ENCODE measurements around the gene LIPC. TPM values are rescaled to one million over a fixed set of nuclear protein-coding genes. Genes with fewer than 3 reads are reported as not detected.

Gene LIPC
- total RNA-seq, 2 donors from 2014 or later: not detected

GRCh38 chr15:58448906-58449305 lies 17.1 kb downstream of the LIPC start:
- Histone ChIP-seq H3K27ac (no peak overlapping the region), H3K4me1 (ENCODE audit: control insufficient read depth in 1 of 2, low read depth in 2 of 2) (peaks cover 8 to 18% of the 10 kb centered on the region in 2 donors), H3K36me3 (no peaks in the 10 kb centered on the region), H3K27me3 (replicated peaks; ENCODE audit: insufficient read depth) (no peaks in the 10 kb centered on the region), H3K4me3 (no peak overlapping the region), H3K9me3 (no peaks in the 10 kb centered on the region)
- ATAC-seq (ENCODE audit: insufficient number of reproducible peaks, low FRiP score, low read depth): no peak
- no peak for TF ChIP-seq CTCF (IDR thresholded peaks at IDR 0.05)
- DNase-seq (ENCODE audit: low spot score): no peak

- Histone ChIP-seq H3K9me3 (no peaks in the 10 kb centered on the region), H3K36me3 (no peaks in the 10 kb centered on the region), H3K27ac (no peak overlapping the region), H3K4me3 (no peak overlapping the region), H3K27me3 (replicated peaks; ENCODE audit: insufficient read depth) (no peaks in the 10 kb centered on the region), H3K4me1 (ENCODE audit: control insufficient read depth in 1 of 2, low read depth in 2 of 2) (peaks cover 8 to 15% of the 10 kb centered on the region in 2 donors)
- TF ChIP-seq CTCF (IDR thresholded peaks at IDR 0.05): no peak
- ATAC-seq (ENCODE audit: insufficient number of reproducible peaks, low FRiP score, low read depth): no peak
- no peak for DNase-seq (ENCODE audit: low spot score)
Observed at GRCh38 chr15:58451826-58452225, 20.0 kb downstream of the LIPC start.

DNA sequence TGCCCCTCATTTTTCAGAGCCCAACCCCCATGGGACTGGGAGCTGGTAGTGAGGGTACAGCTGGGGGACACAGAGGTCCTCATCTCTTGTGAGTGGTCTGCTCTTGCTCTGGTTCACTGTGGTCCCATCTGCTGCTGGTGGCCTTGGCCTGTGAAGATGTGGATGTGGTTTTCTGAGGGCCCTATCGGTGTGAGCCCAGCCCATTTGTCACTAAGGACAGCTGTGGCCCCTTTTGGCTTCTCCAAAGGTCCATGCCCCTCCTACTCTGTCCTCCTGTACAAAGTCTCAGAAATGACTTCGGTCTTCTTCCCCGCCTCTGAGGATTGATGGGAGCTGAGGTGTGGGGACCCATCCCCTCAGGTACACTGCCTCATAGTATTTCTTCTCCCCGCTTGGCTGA lies 21.0 kb downstream of the LIPC start:
- ATAC-seq (ENCODE audit: insufficient number of reproducible peaks, low FRiP score, low read depth) (no peak), DNase-seq (ENCODE audit: low spot score) (no peak)
- TF ChIP-seq CTCF (IDR thresholded peaks at IDR 0.05): no peak
- Histone ChIP-seq H3K36me3 (no peaks in the 10 kb centered on the region), H3K27me3 (replicated peaks; ENCODE audit: insufficient read depth) (no peaks in the 10 kb centered on the region), H3K27ac (no peak overlapping the region), H3K4me3 (no peak overlapping the region), H3K4me1 (ENCODE audit: control insufficient read depth in 1 of 2, low read depth in 2 of 2) (peaks cover 5 to 6% of the 10 kb centered on the region in 2 donors), H3K9me3 (no peaks in the 10 kb centered on the region)

- Histone ChIP-seq H3K27me3 (replicated peaks; ENCODE audit: insufficient read depth) (no peaks in the 10 kb centered on the region), H3K4me3 (no peak overlapping the region), H3K27ac (no peak overlapping the region), H3K36me3 (no peaks in the 10 kb centered on the region), H3K9me3 (no peaks in the 10 kb centered on the region), H3K4me1 (ENCODE audit: control insufficient read depth in 1 of 2, low read depth in 2 of 2) (peaks cover 0 to 4% of the 10 kb centered on the region in 2 donors)
- DNase-seq (ENCODE audit: low spot score) (no peak), ATAC-seq (ENCODE audit: insufficient number of reproducible peaks, low FRiP score, low read depth) (no peak)
- TF ChIP-seq CTCF (IDR thresholded peaks at IDR 0.05): no peak
Observed at GRCh38 chr15:58453931-58454793, 22.4 kb downstream of the LIPC start.

GRCh38 chr15:58454950-58455401 lies 23.2 kb downstream of the LIPC start:
- Histone ChIP-seq H3K27ac (no peak overlapping the region), H3K36me3 (no peaks in the 10 kb centered on the region), H3K27me3 (replicated peaks; ENCODE audit: insufficient read depth) (no peaks in the 10 kb centered on the region), H3K9me3 (no peaks in the 10 kb centered on the region), H3K4me3 (no peak overlapping the region), H3K4me1 (ENCODE audit: control insufficient read depth in 1 of 2, low read depth in 2 of 2) (peaks cover 0 to 4% of the 10 kb centered on the region in 2 donors)
- no peak for TF ChIP-seq CTCF (IDR thresholded peaks at IDR 0.05)
- DNase-seq (ENCODE audit: low spot score) (no peak), ATAC-seq (ENCODE audit: insufficient number of reproducible peaks, low FRiP score, low read depth) (no peak)

Data from thoracic aorta (tissue), 2 donors.